BLaER1 (cell line): ENCODE data around the gene AMHR2.

ENCODE experiments used
- H3K27ac ChIP-seq: shearing (Covaris generic); formaldehyde crosslinking; 2 replicates; pipeline ENCODE4 v1.8.1; 2022
- H3K27me3 ChIP-seq: shearing (Covaris generic); formaldehyde crosslinking; 2 replicates; pipeline ENCODE4 v1.8.1; 2022
- H3K36me3 ChIP-seq: shearing (Covaris generic); formaldehyde crosslinking; 2 replicates; pipeline ENCODE4 v1.8.1; 2022
- H3K4me1 ChIP-seq: shearing (Covaris generic); formaldehyde crosslinking; 2 replicates; pipeline ENCODE4 v1.8.1; 2022
- H3K4me2 ChIP-seq: shearing (Covaris generic); formaldehyde crosslinking; 2 replicates; pipeline ENCODE4 v1.8.1; 2022
- H3K4me3 ChIP-seq: shearing (Covaris generic); formaldehyde crosslinking; 2 replicates; pipeline ENCODE4 v1.8.1; 2022
- H3K9ac ChIP-seq: shearing (Covaris generic); formaldehyde crosslinking; 2 replicates; pipeline ENCODE4 v1.8.1; 2022
- H3K9me3 ChIP-seq: shearing (Covaris generic); formaldehyde crosslinking; 2 replicates; pipeline ENCODE4 v1.8.1; 2022
- H4K20me1 ChIP-seq: shearing (Covaris generic); formaldehyde crosslinking; 2 replicates; pipeline ENCODE4 v1.8.1; 2022
- Cebpa-rat ChIP-seq: shearing (Covaris generic); IDR thresholded peaks from 2 replicates; pipeline ENCODE4 v1.8.1; 2022

The AMHR2 gene

DNA sequence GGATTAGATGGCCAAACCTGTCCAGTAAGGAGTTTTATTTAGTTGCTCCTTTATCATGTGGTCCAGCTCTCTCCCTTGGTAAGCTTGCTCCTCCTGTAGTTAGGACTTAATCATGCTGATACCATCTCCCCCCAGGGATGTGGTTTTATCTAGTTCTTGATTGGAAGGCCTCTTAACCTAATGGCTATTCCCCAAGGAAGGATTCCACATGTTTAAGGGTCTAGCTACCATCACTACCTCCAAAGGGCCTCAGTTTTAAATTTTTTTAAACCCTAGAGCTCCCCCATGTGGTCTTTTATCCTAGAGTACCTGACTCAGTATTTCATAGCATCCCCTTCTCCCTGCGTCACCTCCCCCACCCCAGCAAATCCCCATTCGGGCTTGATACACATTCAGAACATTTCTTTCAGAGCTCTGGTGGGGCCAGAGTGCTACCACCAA lies 53.1 kb downstream of the AMHR2 start:
- no peak for TF ChIP-seq Cebpa-rat
- no peaks in the 10 kb centered on the region for H3K4me1 ChIP-seq
- peaks cover 100% of the 10 kb centered on the region for H3K36me3 ChIP-seq
- no peak overlapping the region for H3K4me2 ChIP-seq
- H3K9ac ChIP-seq = no peak overlapping the region
- no peak overlapping the region for H3K4me3 ChIP-seq
- peaks cover 100% of the 10 kb centered on the region for H4K20me1 ChIP-seq
- H3K27me3 ChIP-seq = no peaks in the 10 kb centered on the region
- H3K27ac ChIP-seq = no peak overlapping the region
- no peaks in the 10 kb centered on the region for H3K9me3 ChIP-seq

DNA sequence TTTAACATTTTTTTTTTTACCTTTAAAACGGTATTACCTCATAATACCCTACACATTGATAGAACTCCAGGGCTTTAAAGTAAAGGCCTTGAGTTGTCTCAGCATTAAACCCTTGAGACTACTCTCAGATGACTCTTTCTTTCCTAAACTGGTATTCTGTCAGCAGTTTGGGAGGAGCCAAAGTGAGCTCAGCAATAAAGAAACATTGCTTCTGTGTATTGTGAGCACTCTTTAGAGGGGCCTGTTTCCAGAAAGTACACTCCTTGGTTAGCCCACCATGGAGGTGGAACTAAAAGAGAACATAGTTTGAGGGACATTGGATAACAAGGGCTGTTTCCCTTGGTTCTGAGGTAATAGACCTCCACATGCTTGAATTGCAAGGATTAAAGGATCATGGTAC lies 55.2 kb downstream of the AMHR2 start:
- Histone ChIP-seq H3K4me2 (no peak overlapping the region), H4K20me1 (peaks cover 100% of the 10 kb centered on the region), H3K27ac (no peak overlapping the region), H3K9me3 (no peaks in the 10 kb centered on the region), H3K9ac (no peak overlapping the region), H3K4me3 (no peak overlapping the region), H3K4me1 (no peaks in the 10 kb centered on the region), H3K36me3 (peaks cover 100% of the 10 kb centered on the region), H3K27me3 (no peaks in the 10 kb centered on the region)
- no peak for TF ChIP-seq Cebpa-rat

DNA sequence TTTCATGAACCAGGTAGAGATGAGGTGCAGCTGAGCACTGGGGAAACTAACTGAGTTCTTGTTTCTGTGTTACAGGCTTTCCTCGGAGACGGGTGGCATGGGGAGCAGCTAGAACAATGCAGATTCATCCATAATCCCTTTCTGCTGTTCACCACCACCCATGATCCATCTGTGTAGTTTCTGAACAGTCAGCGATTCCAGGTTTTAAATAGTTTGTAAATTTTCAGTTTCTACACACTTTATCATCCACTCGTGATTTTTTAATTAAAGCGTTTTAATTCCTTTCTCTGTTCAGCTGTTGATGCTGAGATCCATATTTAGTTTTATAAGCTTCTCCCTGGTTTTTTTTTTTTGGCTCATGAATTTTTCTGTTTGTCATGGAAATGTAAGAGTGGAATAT lies 55.7 kb downstream of the AMHR2 start:
- H3K4me1 ChIP-seq = no peaks in the 10 kb centered on the region
- no peaks in the 10 kb centered on the region for H3K27me3 ChIP-seq
- H3K4me3 ChIP-seq = no peak overlapping the region
- H3K9me3 ChIP-seq = no peaks in the 10 kb centered on the region
- H3K4me2 ChIP-seq = no peak overlapping the region
- TF ChIP-seq Cebpa-rat = no peak
- no peak overlapping the region for H3K27ac ChIP-seq
- H4K20me1 ChIP-seq = peaks cover 100% of the 10 kb centered on the region
- peaks cover 100% of the 10 kb centered on the region for H3K36me3 ChIP-seq
- H3K9ac ChIP-seq = no peak overlapping the region

DNA sequence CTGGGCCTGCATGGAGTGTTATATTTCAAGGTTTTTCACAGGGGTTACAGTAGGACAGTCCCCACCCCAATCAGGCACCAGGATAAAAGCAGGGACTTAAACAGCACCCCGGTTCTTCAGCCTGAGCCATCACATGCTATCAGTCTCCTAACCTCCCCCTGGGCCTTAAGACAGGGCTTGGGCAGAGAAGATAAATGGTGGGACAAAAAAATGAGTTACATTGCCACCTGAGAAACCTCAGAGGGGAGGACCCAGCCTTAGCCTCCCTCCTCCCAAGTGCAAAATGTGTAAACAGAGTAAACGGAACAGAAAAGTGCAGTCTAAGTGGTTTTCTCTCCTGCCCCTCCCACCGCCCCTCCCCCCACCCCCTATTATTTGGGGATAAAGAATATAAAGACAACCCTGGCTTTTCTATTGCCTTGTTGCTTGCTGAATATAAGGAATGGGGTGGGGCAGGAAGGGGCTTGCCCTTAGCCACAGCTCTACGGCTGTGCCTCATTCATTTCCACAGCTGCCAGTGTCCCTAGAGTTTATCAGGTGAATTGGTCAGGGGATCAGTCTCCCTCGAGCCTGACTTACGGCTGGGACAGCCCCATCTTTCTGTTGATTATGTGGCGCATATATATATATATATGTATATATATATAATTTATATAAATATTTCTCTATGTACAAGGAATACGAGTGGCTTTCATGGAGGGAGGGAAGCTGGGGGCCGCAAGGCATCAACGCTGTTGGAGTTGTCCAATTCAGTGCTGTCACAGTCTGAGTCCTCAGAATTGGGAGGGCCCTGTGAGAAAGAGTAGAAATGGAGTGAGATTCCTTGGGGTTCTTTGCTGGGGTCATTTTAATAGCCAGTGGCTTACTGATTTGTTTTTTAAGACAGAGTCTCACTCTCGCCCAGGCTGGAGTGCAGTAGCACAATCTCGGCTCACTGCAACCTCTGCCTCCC lies 57.1 kb downstream of the AMHR2 start:
- Histone ChIP-seq H3K27me3 (0 out of 2 replicates have a peak, but pooled peaks cover 3% of the 10 kb centered on the region), H3K36me3 (peaks cover 100% of the 10 kb centered on the region)

More for the DNA sequence above, 57.1 kb downstream of the AMHR2 start:
- H3K9me3 ChIP-seq = no peaks in the 10 kb centered on the region
- H3K4me1 ChIP-seq = no peaks in the 10 kb centered on the region
- no peak for TF ChIP-seq Cebpa-rat
- H3K9ac ChIP-seq = no peak overlapping the region
- H4K20me1 ChIP-seq = peaks cover 100% of the 10 kb centered on the region
- no peak overlapping the region for H3K4me2 ChIP-seq
- no peak overlapping the region for H3K4me3 ChIP-seq
- no peak overlapping the region for H3K27ac ChIP-seq
